MM.1S (cell line): ENCODE measurements around the gene IGF2BP3.

Source experiments
- EZH2phosphoT487 ChIP-seq: fragments of 300-600 bp; sonication (generic); IDR thresholded peaks from 2 replicates; pipeline ENCODE4 v1.6.1; 2018; ENCODE audit warnings: antibody characterized with exemption, low read length
- TF ChIP-seq, protein P1 (sequence below): fragments of 300-600 bp; sonication (generic); IDR thresholded peaks from 2 replicates; pipeline ENCODE4 v1.5.1; 2016; ENCODE audit warnings: antibody characterized with exemption, low read length, mixed read lengths

DNA sequence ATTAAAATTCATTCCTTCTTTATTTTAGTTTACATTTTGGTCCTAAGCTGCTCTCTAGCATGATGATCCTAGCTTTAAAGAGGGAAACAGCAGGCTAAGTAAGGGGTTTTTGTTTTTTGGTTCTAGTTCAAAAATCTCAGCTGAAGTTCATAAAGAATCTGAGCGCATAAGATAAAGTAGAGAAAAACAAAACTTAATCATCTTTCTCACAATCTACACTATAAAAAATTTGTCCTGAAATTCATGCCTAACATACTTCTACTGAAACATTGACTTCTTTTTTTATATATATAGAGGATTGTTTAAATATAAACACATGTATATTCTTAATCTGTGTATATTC lies 6.8 kb upstream of the IGF2BP3 start:
- TF ChIP-seq, protein P1, sequence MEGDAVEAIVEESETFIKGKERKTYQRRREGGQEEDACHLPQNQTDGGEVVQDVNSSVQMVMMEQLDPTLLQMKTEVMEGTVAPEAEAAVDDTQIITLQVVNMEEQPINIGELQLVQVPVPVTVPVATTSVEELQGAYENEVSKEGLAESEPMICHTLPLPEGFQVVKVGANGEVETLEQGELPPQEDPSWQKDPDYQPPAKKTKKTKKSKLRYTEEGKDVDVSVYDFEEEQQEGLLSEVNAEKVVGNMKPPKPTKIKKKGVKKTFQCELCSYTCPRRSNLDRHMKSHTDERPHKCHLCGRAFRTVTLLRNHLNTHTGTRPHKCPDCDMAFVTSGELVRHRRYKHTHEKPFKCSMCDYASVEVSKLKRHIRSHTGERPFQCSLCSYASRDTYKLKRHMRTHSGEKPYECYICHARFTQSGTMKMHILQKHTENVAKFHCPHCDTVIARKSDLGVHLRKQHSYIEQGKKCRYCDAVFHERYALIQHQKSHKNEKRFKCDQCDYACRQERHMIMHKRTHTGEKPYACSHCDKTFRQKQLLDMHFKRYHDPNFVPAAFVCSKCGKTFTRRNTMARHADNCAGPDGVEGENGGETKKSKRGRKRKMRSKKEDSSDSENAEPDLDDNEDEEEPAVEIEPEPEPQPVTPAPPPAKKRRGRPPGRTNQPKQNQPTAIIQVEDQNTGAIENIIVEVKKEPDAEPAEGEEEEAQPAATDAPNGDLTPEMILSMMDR, result no peak
- TF ChIP-seq EZH2phosphoT487, result no peak
